ENCODE data around the gene GLOD4.

DNA sequence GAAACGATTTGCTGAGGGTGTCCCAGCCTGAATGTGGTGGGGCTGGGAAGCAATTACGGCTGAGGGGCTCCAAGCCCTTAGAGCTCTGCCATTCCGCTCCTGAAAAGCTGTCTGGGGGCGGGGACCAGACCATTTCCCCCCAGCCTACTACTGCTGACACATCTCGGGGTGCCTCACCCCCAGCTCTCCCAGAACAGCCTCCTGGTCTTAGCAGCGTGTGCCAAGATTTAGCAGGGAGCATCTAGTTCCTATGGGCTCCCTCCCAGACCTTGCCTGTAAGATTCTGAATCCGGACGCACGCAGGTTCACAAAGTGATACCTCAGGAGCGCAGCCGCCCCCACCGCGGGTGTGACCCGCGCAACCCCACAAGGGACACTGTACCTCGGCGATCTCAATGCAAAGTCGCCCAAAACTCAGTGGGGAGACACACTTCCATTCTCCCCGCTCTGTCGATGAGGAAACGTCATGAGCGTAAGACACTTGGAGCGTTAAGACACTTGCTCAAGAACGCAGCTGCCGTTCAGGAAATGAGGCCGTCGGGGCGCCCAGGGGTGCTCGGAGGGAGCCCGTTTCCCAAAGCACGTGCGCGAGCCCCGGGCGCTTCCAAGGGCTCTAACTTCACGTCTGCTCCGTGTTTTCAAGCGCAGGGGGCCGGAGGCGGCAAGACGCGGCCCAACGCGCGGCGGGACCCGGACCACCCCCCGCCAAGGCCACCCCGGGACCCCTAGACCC lies 30.6 kb downstream of the GLOD4 start:
- no peak for TF ChIP-seq CTCF (conservative IDR thresholded peaks at IDR 0.05 in 1 of 2, IDR thresholded peaks at IDR 0.05 in 1 of 2; ENCODE audit: extremely low read depth in 1 of 2, insufficient read depth in 1 of 2, low read depth in 1 of 2, low read length in 2 of 2)
- TF ChIP-seq EZH2 (IDR thresholded peaks at IDR 0.05; ENCODE audit: borderline replicate concordance, low read length), result no peak
